ENCODE data around the gene FRS3.

FRS3 gene

GRCh38 chr6:41790045-41790444 is 10.3 kb upstream of the FRS3 start:
- no peak for DNase-seq (ENCODE audit: low spot score)

GRCh38 chr6:41789390-41789724 is 9.7 kb upstream of the FRS3 start:
- DNase-seq (ENCODE audit: low spot score): no peak

DNA sequence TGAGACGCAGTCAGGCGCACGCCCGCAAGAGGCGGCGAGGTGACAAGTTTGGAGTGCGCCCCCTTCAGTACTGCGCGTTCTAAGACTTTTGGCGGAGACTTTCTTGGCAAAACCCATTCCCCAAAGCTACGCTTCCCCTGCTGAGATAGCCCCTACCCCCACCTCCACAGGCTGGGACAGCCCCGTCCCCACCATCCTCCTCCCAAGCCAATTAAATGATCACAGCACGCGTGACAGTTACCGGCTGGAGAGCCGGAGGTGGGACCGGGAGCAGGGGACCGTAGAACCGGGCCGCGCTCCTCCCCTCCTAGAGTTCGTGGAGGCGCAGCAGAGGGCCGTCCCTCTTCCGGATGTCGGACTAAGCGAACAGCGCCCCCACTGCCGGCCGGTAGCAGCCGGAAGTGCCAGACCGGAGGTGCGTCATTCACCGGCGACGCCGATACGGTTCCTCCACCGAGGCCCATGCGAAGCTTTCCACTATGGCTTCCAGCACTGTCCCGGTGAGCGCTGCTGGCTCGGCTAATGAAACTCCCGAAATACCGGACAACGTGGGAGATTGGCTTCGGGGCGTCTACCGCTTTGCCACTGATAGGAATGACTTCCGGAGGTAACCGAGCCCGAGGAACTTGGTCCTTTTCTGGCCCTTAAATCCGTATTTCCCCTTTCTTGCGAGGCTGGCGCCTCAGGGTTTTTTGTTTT is 7.7 kb upstream of the FRS3 start, which contains the start of gene TOMM6:
Gene TOMM6, plus strand, starts transcription at position 476 of the 699 bp plus-strand sequence. Its CDS starts 4 bp downstream, at position 480.
- DNase-seq (ENCODE audit: low spot score): peak; percentile 97

DNA sequence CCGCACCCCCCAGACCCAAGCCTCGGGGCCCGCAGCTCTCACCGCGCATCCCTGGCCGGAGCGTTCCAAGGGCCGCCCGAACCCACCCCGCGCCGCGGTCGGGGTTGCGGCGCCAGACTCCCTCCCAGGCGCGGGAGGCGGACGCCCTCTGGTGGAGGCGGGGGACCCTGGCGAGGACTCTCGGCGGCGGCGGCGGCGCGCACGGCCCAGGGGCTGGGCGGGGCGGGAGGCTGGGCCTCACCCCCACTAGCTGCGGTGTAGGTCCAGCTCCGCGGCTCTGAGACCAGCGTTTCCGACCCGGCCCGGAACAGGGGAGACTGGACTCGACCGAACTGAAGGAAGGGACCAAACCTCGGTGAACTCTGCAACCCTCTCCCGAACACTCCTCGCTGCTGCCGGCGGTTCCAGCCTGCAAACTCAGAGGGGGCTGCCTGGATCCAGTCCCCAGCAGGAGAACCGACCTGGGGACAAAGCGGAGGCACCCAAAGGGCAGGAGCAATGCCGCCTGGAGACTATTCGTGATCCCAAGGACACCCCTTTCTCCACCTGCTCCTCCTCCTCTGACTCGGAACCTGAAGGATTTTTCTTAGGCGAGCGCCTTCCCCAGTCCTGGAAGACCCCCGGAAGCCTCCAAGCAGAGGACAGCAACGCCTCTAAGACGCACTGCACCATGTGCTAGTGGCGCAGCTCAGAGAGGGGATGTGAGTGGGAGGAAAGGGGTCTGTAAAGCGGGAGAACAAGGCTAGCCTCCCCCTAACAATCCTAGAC is 6.9 kb upstream of the FRS3 start:
- DNase-seq (ENCODE audit: low spot score): peak; percentile 87

- no peak for DNase-seq (ENCODE audit: low spot score)
Measured at GRCh38 chr6:41785689-41786450, 6.2 kb upstream of the FRS3 start.

DNA sequence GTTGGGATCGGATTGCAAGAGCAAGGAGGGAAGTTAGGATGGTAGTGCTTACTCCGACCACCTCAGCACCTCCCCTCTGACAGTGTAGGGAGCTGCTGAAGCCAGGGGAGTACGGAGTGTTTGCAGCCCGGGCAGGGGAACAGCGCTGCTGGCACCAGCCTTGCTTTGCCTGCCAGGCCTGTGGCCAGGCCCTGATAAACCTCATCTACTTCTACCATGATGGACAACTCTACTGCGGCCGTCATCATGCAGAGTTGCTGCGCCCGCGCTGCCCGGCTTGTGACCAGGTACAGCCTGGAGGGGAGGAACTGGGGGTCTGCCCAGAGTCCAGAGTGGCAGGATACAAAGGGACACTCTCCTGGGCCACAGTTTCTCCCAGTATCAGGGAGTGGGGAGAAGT is 5.6 kb upstream of the FRS3 start:
- DNase-seq (ENCODE audit: low spot score): no peak

GRCh38 chr6:41784581-41785171 is 5.0 kb upstream of the FRS3 start:
- no peak for DNase-seq (ENCODE audit: low spot score)

DNA sequence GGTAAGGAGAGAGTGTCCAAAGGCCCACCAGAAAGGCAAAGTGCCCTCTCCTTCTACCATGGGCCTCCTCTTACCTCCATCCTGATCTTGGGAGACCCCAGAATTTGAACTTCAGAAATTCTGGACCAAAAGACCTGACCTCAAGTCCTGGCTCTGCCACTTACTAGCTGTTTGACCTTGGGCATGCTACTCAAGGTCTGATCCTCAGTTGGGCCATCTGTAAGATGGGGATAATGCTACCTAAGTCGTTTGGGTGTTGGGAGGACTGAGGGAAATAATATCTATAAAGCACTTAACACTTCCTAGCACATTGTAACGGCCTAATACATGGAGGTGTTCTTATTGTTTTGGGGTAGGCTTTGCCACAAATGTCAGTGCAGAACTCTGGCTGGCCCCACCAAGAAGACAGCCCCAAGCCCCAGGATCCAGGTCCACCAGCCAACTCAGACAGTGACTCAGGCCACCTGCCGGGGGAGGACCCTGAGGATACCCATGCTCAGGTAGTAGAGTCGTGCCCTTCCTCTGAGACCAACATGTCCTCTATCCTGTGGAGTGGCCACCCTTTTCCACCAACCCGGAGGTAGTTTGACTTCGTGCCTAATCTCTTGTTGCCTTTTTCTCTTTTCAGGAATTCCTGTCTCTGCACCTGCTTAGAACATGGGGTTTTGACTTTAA is 3.5 kb upstream of the FRS3 start:
- no peak for DNase-seq (ENCODE audit: low spot score)

DNA sequence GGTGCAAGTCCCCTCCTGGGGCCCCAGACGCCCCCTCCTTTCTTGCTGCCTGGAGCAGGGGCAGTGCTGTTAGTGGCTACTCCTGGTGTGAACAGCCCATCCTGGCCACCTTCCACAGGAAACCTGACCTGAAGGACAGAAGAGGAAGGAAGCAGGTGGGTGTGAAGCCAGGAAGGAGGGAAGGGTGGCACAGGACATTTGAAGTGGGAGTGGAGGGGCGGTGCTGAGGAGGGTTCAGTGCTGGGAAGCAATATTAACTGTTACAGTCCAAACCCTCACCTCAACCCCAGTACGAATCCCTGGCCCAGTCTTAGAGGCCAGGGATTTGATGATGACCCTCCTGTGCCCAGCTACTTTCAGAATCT is 1.6 kb upstream of the FRS3 start:
- no peak for DNase-seq (ENCODE audit: low spot score)

DNA sequence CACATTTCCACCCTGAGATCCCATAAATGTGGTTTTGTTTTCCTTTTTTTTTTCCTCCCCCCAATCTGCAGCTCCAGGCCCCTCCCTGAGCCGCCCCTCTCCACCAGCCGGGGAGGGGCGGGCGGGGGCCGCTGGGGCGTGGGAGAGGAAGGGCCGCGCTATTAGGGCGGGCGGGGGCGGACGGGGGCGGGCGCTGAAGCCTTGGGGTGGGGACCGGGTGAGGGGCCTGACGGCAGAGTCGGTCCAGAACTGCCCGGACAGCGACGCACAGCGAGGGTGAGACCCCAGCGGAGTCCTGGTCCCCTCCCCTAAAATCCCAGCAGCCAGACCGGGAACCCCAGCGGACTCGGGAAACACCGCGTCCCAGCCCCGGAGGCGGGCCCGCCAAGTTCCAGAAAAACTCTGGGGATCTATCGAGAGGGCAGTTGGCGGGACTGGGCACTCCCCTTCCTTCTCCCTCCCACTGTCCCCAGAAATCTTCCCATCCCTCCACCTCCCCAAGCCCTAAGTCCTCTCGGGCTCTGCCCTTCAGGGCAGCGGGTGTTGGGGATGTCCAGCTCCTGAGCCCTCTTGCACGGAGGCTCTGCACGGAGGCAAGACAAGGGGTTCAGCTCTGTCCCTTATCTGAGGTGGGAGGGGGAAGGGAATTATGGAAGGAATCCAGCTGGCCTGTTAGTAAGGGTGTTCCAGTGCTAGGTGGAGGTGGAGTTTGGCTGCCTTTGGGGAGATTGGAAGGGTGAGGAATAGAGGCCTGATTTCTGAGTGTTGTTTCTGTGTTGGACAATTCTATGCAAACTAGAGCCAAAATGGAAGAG is 1.1 kb upstream of the FRS3 start, which contains the start of gene PRICKLE4:
Gene PRICKLE4, plus strand, starts transcription at position 232 of the 815 bp plus-strand sequence. CDS start 2,692 bp downstream, outside the sequence.
- peak; percentile 18 for DNase-seq (ENCODE audit: low spot score)

- DNase-seq (ENCODE audit: low spot score): no peak
Measured at GRCh38 chr6:41779336-41779735, 364 bp downstream of the FRS3 start.

DNA sequence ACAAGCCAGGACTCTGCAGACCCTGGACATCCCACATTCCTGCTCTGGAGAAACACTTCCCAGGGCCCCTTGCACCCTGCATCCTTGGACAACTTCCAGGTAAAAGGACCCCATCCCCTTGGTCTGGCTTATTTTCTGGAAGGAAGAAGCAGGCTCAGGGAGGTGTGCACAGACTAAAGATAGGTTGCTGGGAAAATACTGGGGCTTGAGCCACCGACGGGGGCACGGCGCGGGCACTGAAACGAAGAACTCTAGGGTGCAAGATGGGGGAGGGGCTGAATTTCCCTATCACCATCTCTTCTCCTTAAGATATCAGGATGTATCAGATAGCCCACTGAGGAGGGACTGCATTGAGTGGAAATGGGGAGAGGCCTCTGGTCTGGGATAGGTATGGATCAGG is 805 bp downstream of the FRS3 start:
- DNase-seq (ENCODE audit: low spot score): no peak

- no peak for DNase-seq (ENCODE audit: low spot score)
Measured at GRCh38 chr6:41777551-41778285, 2.0 kb downstream of the FRS3 start.

DNA sequence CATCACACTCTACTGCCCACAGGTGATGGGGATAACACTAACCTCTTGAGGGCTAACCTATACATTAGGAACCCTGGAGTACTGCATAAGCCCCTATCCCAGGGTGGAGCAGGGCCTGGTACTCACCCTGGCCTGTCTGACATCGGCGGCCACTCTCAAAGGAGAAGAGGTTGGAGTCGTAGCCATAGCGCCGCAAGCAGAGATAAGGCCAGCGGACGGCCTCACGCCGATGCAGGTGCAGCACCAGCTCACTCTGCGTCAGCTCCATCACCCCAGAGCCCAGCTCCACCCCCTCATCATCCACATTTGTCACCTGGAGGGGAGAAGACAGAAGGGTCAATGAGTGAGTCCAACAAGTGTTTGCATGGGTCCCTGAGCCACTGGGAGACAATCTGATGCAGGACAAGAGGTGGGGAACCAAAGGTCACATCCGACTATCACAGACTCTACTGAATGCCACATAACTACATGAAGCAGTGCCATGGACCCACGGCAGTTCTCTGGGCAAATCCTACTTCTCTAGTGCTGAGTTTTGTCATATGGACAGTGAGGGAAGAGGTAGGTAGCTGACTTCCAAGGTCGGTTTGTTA is 4.3 kb downstream of the FRS3 start:
- no peak for DNase-seq (ENCODE audit: low spot score)

DNA sequence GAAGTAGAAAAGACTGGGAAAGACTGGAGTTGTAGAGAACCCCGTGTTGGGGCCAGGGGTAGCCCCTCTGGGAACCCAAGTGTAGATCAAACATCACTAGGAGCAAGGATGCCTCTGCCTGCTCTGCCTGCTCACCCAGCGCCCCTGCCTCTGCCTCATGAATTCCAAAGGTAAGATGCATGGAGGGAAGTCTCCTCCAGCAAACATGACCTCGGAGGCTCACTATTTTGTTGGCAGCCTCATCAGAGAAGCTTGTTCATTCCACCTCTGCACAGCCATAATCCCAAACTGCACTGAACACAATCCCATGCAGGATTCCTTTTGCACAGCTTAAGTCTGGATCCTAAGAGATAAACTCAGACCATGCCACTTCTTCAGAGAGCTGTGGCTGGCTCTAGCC is 4.9 kb downstream of the FRS3 start:
- no peak for DNase-seq (ENCODE audit: low spot score)

DNA sequence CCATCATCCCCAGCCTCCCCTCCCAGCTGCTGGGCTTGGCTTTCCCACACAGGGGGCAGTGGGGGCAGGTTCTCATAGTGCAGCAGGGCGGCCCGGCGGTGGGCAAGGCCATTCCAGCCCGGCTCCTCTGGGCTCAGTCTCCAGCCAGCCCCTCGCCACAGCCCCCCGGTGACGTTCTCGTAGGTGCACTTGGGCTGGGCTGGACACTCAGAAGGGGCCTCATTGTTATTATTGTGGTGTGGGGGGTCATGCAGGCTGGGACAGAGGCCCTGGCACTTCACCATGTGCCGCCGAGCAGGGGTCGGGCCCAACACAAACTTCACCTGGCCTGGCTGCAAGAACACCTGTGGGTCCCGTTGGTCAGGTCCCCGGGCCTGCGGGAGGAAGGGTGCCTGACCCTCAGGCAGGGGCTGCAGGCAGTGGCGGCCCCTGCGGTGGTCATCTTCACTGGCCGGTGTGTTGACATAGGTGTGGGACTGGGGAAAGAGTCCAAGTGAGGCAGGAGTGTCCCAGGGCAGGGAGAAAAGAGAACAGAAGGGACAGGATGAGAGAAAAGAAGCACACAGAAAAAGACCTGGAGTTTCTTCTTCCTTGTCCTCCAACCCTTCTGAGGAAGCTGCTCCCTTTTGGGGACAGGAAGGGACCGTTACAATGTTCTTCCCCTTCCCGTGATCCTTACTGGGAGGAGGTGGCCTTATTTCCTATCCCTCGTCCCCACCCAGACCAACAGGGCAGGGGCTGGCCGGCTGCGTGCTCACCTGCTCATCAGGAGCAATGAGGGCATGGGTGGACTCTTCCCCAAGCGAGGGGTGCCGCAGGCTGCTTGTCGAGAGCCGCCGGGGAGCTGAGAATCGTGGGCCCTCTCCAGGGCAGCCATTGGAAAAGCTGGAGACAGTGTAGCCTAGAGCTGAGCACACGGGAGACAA is 8.4 kb downstream of the FRS3 start:
- no peak for DNase-seq (ENCODE audit: low spot score)

GRCh38 chr6:41770381-41771057 is 9.2 kb downstream of the FRS3 start:
- DNase-seq (ENCODE audit: low spot score): no peak

DNA sequence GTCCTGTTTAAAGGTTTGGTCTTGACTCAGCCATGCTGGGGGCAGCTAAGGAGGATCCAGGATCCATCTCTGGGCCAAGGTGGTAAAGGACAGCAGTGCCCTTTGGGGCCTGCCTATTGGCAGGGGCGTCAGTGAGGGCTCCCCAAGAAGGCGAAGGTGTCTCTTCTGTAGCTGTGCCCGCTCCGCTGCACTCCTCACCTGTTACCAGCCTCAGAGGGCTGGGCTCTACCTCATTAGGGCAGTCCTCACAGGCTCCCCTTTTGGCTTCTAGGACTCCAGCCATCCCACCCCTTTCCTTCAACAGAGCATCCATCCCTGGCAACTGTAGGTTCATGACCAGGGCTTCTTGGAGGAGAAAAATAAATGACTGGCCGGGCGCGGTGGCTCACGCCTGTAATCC is 10.3 kb downstream of the FRS3 start:
- DNase-seq (ENCODE audit: low spot score): no peak

Data from LoVo (cell line).